ENCODE results near the gene PLEKHG3.

The PLEKHG3 gene

DNA sequence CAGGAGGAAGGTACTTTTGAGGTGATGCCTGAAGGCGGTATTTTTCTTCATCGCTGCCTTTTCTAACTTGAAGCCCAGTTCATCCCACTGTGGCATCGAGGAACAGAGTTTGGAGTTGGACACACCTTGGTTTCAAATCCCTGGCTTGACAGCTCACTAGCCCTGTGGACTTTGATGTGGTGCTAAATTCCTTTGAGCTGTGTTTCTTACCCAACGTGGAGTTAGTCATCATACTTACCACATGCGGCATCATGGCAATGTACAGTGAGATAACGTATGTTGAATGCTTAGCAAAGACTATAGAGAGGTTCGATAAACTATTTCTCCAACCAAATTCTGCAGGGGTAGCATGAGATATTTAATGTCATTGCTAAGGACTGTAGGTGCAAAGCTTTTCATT is 3.4 kb downstream of the PLEKHG3 start:
- DNase-seq (ENCODE audit: low spot score): peak; percentile 62

DNA sequence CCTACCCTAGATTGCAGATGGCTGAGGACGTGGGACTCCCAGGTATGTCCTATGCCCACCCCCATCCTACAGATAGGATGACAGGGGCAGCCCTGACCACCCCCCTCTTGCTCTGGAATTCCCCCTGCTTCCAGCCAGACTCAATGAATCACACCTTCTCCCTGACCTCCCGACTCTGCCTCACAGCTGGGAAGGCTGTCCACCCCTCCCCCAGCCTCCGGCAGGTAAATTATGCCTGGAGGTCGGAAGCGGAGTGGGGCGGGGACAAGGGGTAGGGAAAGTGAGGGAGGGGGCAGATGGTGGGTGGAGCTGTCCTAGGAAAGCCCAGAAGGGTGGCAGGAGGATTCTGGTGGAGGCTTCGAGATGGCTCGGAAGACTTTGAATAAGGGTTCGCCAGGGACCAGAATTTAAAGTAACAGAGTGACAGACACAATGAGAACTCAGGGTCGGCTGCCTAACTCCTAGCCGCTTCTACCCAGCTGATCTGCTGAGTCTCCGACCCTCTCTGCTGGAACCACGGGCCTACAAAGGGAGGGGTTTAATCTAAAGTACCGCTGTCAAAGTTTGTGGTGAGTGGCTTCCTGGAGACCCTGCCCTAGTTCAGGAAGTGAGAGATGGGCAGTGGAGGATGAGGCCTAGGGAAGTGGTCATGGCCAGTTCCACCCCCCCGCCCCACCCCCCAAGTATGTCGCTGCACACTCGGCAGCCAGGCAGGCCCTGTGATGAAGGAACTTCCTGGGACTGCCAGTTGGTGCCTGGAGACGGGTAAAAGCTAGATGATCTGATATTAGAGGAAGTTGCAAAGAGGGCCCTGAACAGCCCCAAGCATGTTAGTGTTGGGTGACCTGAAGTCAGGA is 4.2 kb downstream of the PLEKHG3 start:
- DNase-seq (ENCODE audit: low spot score): peak; percentile 41

DNA sequence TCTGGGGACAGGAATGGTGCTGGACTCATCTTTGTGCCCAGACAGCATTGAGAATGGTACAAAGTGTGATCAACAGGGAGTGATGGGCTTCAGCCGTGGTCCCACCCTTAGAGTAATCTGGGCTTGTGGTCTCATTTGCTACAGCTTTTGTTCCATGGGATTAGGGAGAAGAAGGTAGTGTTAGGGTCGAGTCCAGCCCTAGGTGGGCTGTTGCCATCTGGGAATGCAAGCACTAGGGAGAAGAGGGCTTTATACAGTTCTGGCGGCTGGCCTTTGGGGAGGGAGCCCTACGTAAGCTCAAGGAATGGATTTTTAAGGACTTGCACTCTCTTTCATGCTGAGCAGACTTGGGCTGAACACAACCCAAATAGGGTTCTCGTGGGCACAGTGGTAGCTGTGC is 4.9 kb downstream of the PLEKHG3 start:
- DNase-seq (ENCODE audit: low spot score): no peak

DNA sequence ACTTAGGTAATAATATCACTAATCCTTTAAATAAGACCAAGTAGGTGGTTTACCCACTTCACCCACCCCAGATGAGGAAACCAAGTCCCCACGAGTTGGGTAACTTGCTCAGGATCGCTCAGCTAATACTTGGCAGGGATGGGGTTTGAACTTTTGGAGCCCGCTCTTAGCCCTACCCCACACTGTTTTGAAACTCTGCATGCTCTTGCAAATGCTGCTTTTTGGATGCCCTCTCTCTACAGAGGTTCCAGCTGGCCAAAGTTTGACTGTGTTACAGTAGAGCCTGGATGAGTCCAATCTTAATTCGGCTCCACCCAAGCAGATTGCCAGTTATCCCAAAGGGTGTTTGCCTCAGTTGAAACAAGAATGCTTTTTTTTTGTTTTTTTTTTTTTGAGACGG is 6.8 kb downstream of the PLEKHG3 start:
- DNase-seq (ENCODE audit: low spot score): no peak

DNA sequence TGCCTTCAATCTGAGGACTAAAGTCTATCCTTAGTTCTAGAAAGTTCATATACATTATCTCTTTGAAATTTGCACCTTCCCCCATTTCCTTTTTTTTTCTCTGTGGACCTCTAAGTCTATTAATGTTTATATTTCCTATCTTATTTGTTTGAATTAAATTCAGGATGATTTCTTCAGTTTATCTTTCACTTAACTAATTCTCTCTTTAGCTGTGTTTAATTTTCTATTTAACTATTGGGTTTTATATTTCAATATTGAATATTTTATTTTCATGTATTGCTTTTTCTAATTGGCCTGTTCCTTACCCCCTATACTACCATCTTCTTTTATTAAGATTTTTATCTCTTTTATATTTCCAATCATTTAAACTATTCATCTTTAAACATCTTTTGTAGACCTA is 9.5 kb downstream of the PLEKHG3 start:
- no peak for DNase-seq (ENCODE audit: low spot score)

DNA sequence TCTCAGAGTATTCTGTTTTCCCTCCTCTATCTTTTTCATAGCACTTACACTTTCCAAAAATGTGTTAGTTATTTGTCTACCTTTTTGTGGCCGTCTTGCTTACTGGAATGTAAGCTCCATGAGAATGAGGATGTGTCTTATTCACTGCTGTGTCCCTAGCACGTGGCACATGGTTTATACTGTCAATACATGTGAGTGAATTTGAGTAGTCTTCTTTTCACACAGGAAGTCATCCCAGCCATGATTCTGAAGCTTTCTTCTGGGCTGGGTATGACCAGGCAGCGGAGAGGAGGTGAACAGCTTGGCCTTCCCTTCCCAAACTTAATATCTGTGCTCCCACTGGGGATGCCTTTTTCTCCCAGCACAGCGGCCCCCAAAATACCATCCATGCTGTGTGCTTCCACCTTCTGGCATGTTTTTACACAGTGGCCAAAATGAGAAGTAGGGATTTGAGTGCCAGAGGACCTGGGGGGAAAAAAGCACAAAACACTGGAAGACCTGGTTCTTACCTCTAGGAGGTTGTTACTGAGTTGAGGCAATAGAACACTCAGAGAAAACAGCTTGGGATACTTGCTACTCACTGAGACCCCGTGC is 10.3 kb downstream of the PLEKHG3 start:
- DNase-seq (ENCODE audit: low spot score): no peak

DNA sequence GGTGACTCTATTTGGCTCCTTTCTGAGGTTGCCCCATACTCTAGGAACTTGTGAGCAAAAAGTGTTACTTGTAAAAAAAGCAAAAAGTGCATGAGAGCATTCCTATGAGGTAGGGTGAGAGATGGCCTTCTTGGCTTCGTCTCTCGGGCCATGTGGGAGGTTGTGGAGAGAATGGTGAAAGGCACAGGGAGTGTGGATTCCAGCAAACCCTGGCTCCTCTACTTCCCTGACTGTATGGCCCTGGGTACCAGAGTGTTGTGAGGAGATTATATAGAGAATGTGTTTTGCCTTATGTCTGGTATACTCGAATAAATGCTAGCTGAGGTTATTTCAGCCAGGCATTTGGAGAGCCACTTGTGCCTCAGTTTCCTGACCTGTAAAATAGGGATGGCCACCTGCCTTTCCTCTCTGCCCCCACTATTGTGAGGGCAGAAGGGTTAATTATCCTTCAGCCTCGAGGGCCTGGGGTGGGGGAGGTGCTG is 11.0 kb downstream of the PLEKHG3 start:
- no peak for DNase-seq (ENCODE audit: low spot score)

DNA sequence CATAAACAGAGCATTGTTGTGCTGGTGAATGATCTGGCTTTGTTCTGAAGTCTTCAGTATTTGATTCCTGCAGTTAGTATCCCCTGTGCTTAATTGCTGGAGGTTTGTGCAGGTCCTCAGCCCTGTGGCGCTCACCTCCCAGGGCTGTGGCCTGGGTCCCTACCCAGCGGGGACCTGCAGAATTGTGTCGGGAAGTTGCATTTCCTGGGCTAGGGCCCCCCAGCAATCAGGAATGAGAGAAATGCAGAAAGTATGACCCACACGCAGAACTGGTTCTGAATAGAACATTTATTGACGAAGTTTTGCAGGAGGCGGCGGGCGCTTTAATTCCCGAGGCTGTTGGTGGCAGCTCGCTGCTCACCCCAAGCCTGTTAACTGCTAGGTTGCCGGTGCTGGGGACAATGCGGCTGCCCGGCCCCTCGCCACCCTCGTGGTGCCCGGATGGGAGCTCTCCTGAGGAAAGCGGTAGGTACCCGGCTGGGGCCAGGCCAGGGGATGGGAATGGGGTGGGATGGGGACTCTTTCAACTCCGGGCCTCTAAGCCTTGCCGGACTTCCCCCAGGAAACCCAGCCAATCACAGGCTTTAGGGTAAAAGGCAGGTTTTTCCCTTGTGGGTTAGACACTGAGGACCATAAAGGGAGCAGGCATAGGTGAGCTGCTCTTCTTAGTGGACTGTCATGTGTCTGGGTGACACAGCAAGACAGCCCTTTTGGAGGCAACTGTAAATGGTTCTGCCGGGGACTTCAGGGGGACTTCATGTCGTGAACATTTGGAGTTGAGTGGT is 11.6 kb downstream of the PLEKHG3 start:
- DNase-seq (ENCODE audit: low spot score): no peak

DNA sequence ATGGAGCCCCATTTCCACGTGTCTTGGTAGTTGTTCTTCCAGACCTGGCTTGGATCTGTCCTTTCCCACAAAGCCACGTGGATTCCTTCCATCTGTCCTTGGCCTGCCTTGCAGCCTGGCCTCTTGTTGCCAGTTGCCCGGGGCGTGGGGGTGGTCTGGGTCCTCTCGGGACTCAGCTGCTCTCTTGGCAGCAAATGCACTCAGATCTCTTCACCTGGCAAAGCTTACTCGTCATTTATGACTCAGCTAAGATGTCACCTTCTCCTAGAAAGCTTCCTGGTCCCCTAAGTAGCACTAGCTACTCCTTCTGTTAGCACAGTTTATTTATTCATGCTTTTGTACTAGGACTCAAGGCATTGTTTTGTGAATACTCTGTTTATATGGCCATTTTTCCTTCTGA is 13.6 kb downstream of the PLEKHG3 start:
- DNase-seq (ENCODE audit: low spot score): no peak

DNA sequence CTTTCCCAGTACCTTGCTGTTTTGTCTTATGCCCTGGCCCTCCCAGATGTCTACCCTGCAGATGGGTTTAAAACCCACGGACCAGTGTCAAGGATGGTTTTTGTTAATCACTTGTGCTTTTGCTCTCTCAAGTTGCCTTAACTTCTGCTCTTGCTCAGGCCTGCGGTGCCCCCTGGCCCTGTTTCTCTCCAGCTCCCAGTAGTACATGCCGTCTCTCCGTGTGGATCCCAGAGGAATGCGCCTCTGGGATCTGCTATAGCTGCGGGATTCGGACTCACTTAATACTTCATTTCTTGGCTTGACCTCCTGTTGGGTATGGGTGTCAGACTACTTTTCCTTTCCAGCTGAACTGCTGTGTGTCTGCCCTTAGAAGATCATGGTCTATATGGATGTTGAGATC is 14.5 kb downstream of the PLEKHG3 start:
- DNase-seq (ENCODE audit: low spot score): no peak

DNA sequence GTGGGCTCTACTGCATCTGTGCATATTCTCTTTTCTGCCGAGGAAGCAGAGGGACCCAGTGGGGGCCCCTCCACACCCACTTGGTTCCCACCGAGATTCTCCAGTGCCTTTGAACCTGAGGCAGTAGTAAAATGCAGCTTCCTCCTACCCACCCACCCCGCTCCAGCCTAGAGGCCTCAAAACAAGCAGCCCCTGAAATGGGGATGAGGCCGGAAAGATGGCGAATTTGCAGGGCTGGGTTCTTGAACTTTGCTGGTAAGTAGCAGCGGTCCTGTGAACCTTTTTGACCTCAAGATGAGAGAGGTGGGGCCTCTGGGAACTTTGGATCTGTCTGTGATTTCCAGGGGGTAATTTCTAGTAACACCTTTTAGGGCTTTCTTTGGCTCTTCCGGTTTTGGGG is 15.4 kb downstream of the PLEKHG3 start:
- no peak for DNase-seq (ENCODE audit: low spot score)

DNA sequence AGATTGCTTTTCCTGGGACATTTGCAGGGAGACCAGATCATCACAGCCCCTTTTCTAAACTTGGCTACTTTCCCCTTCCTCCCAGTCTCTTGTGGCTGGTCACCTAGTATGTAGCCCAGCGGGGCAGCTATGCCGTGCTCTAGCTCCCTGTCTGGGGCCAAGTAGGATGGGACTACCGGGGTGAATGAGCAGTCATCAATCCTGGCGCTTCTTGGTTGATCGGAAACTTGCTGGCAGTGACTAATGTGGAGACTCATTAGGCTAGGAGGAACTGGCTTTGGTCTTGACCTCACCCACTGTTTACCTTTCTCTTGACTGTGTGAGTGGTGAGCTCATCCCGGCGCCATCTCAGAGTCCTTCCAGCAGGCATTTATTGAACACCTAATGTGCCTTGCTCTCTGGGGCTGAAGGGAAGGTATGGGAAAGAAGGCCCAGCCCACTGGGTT is 15.9 kb downstream of the PLEKHG3 start:
- DNase-seq (ENCODE audit: low spot score): no peak

DNA sequence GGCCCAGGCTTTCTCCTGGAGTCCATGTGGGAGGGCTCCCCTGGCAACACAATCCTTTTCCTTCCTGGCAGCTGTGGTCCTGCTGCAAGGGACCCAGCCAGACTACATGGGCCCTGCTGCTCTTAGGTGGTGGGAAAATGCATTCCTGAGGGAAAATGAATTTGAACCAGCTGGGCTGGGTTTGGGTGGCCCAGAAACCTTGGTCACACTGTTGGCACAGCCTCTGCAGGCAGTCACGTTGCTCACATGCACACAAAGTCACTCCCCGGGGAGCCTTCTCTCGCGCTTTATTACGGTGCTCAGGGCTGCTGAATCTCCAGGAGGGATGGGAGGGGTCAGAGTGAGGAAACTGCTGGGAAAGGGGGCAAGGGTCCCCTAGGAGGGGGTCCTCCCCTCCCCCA is 17.2 kb downstream of the PLEKHG3 start:
- DNase-seq (ENCODE audit: low spot score): no peak

DNA sequence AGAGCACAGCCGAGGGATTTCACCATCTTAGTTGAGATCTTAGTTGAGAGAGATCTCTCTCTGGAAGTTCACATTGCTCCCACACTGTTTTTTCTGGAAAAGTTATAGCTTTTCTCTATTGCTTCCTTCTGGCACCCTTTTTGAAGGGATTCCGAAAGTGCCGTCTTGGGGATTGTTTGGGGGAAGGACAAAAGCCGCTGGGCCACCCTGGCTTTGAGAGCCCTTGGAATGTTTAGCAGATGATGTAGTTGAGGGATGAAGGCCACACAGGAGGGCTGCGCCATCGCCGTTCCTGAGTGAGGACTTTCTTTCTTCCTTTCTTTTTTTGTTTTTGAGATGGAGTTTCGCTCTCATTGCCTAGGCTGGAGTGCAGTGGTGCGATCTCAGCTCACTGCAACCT is 17.7 kb downstream of the PLEKHG3 start:
- no peak for DNase-seq (ENCODE audit: low spot score)

DNA sequence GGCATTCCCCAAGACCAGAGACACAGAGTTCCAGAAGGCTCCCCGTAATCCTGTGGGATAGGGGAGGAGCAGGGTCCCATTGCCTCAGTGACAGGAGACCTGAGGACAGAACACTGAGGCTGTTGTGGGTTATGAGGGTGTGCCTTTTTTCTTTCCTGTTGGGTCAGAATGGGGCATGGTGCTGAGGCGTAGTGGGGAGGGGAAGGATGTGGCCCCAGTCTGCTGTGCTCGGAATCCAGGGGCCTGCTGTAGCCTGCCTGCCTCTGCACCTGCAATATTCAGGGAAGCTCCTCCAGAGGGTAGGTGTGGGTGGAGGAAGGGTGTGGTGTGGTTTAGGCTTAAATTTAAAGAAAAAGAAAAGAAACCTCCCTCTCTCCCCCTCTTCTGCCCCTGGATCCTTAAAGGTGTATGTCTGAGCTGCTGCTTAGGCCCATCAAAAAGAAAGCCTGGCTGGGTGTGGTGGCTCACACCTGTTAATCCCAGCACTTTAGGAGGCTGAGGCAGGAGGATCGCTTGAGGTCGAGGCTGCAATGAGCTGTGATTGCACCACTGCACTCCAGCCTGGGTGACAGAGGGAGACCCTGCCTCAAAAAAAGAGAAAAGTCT is 18.7 kb downstream of the PLEKHG3 start:
- DNase-seq (ENCODE audit: low spot score): peak; percentile 50

DNA sequence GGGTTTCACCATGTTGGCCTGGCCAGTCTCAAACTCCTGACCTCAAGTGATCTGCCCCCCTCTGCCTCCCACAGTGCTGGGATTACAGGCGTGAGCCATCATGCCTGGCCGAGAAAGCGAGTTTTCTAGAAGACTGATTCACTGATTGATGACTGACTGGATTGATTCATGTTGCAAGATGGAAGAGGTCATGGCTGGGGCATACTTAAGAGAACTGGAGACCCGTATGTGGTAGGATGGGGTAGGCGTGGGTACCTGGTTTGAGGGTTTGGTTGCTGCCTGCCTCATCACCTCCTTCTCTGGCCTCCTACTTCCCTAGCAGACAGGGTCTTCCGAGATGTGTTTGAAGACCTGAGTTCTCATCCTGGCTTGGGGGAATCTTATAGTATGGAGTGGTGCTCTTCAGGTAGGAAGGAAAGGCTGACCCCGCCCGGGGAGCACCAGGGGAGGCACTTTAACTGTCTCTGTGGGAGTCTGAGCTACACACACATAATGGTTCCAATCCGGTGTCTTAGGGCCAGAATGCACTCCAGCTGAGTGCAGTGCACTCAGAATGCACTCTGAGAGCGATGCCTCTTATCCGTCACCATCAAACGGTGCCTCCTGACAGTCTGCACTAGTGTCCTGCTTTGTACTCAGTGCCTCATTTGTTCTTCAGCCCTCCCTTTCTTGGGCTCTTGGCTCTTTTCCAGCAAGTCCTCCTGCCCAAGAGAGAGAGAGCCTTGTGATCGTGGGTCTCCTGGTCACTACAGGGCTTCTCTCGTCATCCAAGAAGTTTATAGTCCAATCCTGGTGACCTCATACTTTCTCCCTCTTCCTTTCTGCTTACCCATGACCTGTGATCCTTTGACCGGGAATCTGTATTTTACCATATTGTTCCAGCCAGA is 19.7 kb downstream of the PLEKHG3 start:
- DNase-seq (ENCODE audit: low spot score): peak; percentile 43

DNA sequence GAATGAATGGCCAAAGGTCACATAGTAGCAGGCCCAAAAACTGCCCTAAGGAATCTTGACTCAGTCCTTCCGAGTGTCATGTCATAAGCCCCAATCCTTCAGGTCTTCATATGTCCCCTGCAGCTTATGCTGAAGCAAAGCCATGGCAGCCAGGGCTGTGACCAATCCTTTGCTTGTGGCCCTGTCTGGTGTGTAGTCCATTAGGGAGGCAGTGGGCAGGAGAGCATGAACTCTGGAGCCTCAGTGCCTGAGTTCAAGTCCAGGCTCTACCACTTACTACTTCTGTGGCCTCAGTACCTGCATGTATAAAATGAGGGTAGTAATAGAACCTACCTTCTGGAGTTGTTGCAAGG is 20.3 kb downstream of the PLEKHG3 start:
- no peak for DNase-seq (ENCODE audit: low spot score)

DNA sequence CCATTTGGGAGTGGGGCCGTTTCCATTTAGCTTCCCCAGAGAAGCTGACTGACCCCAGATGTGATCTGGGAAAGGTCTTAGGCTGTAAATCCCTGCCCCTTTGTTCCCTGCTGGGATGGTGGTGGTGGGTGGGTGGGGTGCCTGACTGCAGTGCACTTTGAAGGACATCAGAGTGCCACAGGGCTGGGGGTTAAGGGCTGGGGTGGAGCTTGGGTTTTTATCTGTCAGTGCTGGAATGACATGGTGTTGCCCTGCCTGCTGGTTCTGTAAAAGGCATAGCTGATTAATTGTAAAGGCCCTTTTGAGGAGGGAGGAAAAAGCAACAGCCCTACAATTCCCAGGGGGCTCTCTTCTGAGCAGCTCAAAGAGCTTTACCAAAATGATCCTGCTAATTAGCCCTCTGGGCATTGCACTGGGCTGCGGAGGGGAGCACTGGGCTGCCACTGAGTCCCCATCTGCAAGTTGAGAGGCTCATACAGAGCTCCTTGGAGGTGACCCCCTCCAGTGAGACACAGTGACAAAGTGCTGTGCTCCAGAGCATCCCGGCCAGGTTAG is 21.1 kb downstream of the PLEKHG3 start:
- DNase-seq (ENCODE audit: low spot score): no peak

DNA sequence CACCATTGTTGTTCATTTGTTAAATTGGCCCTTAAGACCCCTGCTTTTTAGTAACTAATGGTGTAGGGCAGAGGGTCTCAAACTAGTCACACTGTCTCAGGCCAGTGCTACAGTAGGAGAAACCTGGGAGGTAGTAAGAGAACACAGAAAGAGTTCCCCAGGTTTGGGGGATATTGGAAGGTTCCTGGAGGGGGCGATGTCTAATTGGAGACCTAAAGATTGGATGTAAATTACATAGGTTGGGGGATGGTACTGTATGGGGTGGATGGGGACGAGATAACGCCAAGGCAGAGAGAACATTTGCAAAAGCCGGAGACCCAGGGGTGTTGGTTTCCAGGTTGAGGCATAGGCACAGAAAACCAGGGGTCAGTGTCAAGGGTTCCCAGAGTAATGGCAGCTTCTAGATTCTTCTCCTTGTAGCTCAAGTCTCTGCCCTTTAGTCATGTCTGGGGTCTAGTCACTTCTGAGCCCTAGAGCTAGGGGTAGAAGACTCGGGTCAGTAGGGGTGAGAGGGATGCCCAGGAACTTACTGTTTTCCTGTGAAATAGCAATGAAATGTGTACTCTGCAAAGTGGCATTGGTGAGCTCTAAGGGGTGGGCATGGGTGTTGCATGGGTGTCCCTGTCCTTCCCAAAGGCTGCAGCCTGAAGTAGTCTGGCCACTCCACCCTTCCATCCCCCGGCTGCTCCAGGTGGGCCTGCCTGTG is 21.8 kb downstream of the PLEKHG3 start:
- no peak for DNase-seq (ENCODE audit: low spot score)

DNA sequence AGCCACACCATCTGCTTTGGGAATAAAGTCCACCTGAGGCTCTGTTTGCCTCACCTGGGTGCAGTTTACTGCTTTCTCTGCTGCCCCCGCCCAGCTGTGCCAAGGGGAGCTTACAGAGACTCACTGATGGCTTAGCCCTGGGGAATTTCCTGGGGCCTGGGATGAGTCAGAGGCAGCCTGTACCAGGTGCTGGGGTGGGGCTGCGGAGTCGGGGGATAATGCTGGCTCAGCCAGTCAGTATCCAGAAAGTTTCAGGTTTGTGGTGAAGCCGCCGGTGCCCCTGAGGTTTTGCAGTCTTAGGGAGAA is 22.3 kb downstream of the PLEKHG3 start:
- peak; percentile 70 for DNase-seq (ENCODE audit: low spot score)

Data from CD4-positive, alpha-beta T cell treated with Interleukin-2 at 100 ng/mL for 4 hours (primary cell).